ENCODE measurements around the gene STOML1. TPM values are rescaled to one million over a fixed set of nuclear protein-coding genes. Genes with fewer than 3 reads are reported as not detected.

Gene STOML1
- total RNA-seq, 8 experiments from 2014 or later, result 7.7 to 31.4 (median 18.2) TPM

DNA sequence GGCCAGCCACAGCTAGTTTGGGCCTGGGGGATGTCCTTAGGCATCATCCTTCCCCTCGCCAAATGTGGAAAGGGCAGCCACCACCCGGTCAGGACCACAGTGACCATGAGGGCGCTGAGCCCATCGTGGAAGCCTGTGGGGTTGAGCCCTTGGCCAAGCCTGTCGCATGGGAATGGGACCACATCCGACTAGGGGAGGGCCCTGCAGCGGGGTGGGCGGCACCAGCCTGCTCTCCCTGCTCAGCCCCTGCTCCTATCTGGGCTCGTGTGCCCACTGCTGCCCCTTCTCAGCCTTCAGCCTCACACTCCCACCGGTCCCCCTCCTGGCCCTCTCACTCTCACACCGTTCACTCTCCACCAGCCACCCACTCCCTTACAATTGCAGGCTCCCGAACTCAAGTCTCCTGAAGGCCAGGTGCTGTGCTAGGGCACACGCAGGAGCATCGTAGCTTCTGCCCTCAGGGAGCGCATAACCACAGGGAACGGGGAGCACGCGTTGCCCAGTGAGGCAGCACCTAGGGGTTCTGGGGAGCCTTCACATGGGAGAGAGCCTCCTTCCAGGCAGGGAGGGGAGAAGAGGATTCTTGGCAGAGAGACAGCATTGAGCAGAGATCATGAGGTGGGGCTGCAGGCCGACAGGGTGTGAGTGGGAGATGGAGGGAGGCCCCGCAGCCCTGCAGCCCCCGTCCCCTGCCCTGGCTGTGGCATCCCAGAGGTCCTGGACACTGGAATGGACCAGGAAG lies 39.8 kb downstream of the STOML1 start:
- H3K4me3 ChIP-seq, result no peak overlapping the region
- ATAC-seq (replicated peaks in 6 of 8), result no peak
- H3K27ac ChIP-seq, result peak overlapping the region; percentile 59 to 79
- 60 to 100% (median 97%) methylated on average over 1 to 11 of the region's 21 CpGs; no CpG with 5 or more reads in 2 of the 10 experiments for WGBS, 10 experiments
- H3K4me1 ChIP-seq (replicated peaks in 1 of 2), result peaks cover 33 to 34% of the 10 kb centered on the region in 2 donors
- in situ Hi-C loops (cut with MboI; ENCODE audit: low pct_unique_long_range_greater_than_20kb in 2 of 9, low sequenced_read_pairs in 9 of 9, unreplicated experiment in 9 of 9), result loop anchor here in 2 of 9 experiments (25.0 kb wide), 2 partner anchors 360 to 385 kb away; no protein-coding TSS in a partner anchor

GRCh38 chr15:73951601-73952000 lies 40.5 kb downstream of the STOML1 start:
- Histone ChIP-seq H3K4me3 (no peak overlapping the region), H3K4me1 (replicated peaks in 1 of 2) (peaks cover 33 to 34% of the 10 kb centered on the region in 2 donors), H3K27ac (peak overlapping the region; percentile 59 to 79)
- 20 to 100% (median 47%) methylated on average over 1 to 5 of the region's 13 CpGs; no CpG with 5 or more reads in 5 of the 10 experiments for WGBS, 10 experiments
- no peak for ATAC-seq (replicated peaks in 6 of 8)
- in situ Hi-C loops (cut with MboI; ENCODE audit: low pct_unique_long_range_greater_than_20kb in 2 of 9, low sequenced_read_pairs in 9 of 9, unreplicated experiment in 9 of 9), result loop anchor here in 2 of 9 experiments (25.0 kb wide), 2 partner anchors 361 to 386 kb away; no protein-coding TSS in a partner anchor

DNA sequence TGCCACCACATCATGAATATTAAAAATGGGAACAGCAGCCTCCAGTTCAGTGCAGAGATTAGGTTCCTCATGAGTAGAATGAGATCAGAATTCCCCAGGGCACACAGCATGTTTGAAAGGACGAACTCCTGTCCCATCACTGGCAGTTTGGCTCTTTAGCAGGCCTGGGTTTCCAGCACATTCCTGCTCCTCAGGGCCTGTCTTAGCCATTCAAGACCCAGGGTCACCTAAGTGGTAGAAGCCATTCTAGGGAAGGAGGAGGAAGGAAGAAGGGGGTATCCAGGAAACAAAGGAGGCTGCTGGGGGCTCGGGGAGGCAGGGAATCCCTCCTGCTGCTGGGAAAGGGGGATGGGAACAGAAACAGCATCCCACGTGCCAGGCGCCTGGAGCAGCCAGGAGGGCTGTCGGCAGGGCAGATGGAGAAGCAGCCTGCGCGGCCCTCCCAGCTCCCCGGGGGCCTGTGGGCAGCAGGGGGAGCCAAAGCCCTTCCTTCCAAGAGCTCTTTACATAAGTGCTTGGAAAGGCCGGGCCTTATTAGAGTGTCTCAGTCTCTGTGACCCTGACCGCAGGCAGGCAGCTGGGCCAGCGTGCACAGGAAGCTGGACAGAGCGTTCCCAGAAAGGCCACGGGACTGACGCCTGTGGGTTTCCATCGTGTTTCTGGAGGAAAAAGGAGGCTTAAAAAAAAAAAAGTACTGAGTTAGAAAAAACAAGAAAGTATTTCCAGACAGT lies 41.1 kb downstream of the STOML1 start:
- no peak overlapping the region for H3K4me3 ChIP-seq
- H3K27ac ChIP-seq, result peak overlapping the region; percentile 77 to 79
- in situ Hi-C loops (cut with MboI; ENCODE audit: low pct_unique_long_range_greater_than_20kb in 2 of 9, low sequenced_read_pairs in 9 of 9, unreplicated experiment in 9 of 9), result loop anchor here in 2 of 9 experiments (25.0 kb wide), 2 partner anchors 361 to 386 kb away; no protein-coding TSS in a partner anchor
- ATAC-seq (replicated peaks in 6 of 8), result peak; percentile 93 to 100 (median 95)
- WGBS, 10 experiments, result 0 to 10% (median 2%) methylated on average over 2 to 8 of the region's 15 CpGs; no CpG with 5 or more reads in 6 of the 10 experiments
- H3K4me1 ChIP-seq (replicated peaks in 1 of 2), result peaks cover 33 to 34% of the 10 kb centered on the region in 2 donors

DNA sequence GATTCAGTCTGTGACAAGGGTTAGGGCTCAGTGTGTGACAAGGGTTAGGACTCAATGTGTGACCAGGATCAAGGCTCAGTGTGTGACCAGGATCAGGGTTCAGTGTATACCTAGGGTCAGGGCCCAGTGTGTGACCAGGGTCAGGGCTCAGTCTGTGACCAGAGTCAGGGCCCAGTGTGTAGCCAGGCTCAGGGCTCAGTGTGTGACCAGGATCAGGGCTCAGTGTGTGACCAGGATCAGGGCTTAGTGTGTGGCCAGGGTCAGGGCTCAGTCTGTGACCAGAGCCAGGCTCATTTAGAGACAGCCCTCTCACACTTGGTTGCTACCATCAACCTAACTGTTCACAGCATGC lies 41.6 kb downstream of the STOML1 start:
- H3K4me3 ChIP-seq, result no peak overlapping the region
- H3K27ac ChIP-seq, result peak overlapping the region; percentile 62 to 77
- no peak for ATAC-seq (replicated peaks in 6 of 8)
- peaks cover 33 to 34% of the 10 kb centered on the region in 2 donors for H3K4me1 ChIP-seq (replicated peaks in 1 of 2)
- in situ Hi-C loops (cut with MboI; ENCODE audit: low pct_unique_long_range_greater_than_20kb in 2 of 9, low sequenced_read_pairs in 9 of 9, unreplicated experiment in 9 of 9), result loop anchor here in 2 of 9 experiments (25.0 kb wide), 2 partner anchors 362 to 387 kb away; no protein-coding TSS in a partner anchor

GRCh38 chr15:73949496-73949895 lies 42.6 kb downstream of the STOML1 start:
- no peak for ATAC-seq (replicated peaks in 6 of 8)
- Histone ChIP-seq H3K27ac (no peak overlapping the region), H3K4me1 (replicated peaks in 1 of 2) (peaks cover 31 to 37% of the 10 kb centered on the region in 2 donors), H3K4me3 (no peak overlapping the region)
- 72 to 100% (median 89%) methylated on average over 1 to 10 of the region's 10 CpGs; no CpG with 5 or more reads in 3 of the 10 experiments for WGBS, 10 experiments
- in situ Hi-C loops (cut with MboI; ENCODE audit: low pct_unique_long_range_greater_than_20kb in 2 of 9, low sequenced_read_pairs in 9 of 9, unreplicated experiment in 9 of 9), result no loop called here

- ATAC-seq (replicated peaks in 6 of 8), result no peak
- in situ Hi-C loops (cut with MboI; ENCODE audit: low pct_unique_long_range_greater_than_20kb in 2 of 9, low sequenced_read_pairs in 9 of 9, unreplicated experiment in 9 of 9), result no loop called here
- 50 to 100% (median 80%) methylated on average over 1 to 4 of the region's 4 CpGs; no CpG with 5 or more reads in 3 of the 10 experiments for WGBS, 10 experiments
- Histone ChIP-seq H3K27ac (no peak overlapping the region), H3K4me3 (no peak overlapping the region), H3K4me1 (replicated peaks in 1 of 2) (peaks cover 28 to 34% of the 10 kb centered on the region in 2 donors)
Observed at GRCh38 chr15:73948982-73949381, 43.1 kb downstream of the STOML1 start.

DNA sequence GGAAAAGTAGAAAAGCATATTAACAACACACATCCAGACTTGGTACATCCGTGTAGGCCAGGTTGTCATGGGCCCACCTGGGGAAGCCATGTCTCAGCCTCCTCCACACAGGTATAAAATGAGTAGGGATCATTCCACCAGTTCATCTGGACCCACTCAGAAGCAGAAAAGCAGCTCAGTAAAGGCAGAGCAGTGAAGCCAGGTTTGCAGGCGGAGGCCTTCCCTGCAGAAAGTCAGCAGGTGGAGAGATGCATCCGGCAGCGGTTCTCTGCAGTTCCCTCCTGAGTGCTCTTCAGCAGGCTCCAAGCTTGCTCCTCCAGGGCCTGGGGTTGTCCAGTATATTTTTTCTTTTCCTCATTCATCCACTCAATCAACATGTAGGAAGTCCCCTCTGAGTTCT lies 43.7 kb downstream of the STOML1 start:
- H3K27ac ChIP-seq, result no peak overlapping the region
- 70% methylated on average over 2 of the region's 4 CpGs; no CpG with 5 or more reads in 9 of the 10 experiments for WGBS, 10 experiments
- no peak for ATAC-seq (replicated peaks in 6 of 8)
- in situ Hi-C loops (cut with MboI; ENCODE audit: low pct_unique_long_range_greater_than_20kb in 2 of 9, low sequenced_read_pairs in 9 of 9, unreplicated experiment in 9 of 9), result no loop called here
- H3K4me3 ChIP-seq, result no peak overlapping the region
- peaks cover 24 to 28% of the 10 kb centered on the region in 2 donors for H3K4me1 ChIP-seq (replicated peaks in 1 of 2)

GRCh38 chr15:73947651-73948050 lies 44.4 kb downstream of the STOML1 start:
- H3K4me1 ChIP-seq (replicated peaks in 1 of 2), result peaks cover 19 to 25% of the 10 kb centered on the region in 2 donors
- in situ Hi-C loops (cut with MboI; ENCODE audit: low pct_unique_long_range_greater_than_20kb in 2 of 9, low sequenced_read_pairs in 9 of 9, unreplicated experiment in 9 of 9), result no loop called here
- no peak overlapping the region for H3K4me3 ChIP-seq
- 40 to 100% (median 90%) methylated on average over 1 to 3 of the region's 9 CpGs; no CpG with 5 or more reads in 3 of the 10 experiments for WGBS, 10 experiments
- H3K27ac ChIP-seq, result no peak overlapping the region
- ATAC-seq (replicated peaks in 6 of 8), result no peak

GRCh38 chr15:73946795-73947370 lies 45.2 kb downstream of the STOML1 start:
- WGBS, 10 experiments, result 80 to 100% (median 87%) methylated on average over 1 to 3 of the region's 9 CpGs; no CpG with 5 or more reads in 7 of the 10 experiments

DNA sequence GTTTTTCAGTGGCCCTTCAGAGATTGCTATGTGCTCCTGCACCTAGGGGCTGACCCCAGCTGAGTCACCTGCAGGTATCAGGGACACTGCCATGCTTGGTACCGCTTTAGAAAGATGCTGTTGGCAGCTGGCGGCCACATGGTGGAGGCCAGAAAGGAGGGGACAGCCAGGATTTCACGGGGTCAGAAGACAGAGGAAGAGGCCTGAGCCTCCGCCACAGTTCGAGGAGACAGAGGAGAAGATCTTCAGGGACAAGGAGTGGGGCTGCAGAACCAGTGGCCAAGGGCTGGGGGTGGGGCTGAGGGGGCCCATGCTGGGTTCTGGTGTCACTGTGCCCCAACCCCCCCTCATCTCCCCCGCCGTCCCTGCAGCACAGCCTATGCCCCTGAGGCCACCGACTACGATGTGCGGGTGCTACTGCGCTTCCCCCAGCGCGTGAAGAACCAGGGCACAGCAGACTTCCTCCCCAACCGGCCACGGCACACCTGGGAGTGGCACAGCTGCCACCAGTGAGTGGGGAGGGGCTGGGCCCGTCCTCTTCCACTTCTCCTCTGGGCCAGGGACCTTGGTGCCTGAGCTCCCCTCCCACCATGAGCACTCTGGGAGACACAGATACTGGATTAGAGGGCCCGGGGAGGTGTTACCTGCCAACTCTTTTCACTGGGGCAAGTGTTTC lies 45.9 kb downstream of the STOML1 start:
- 80 to 100% methylated on average over 1 of the region's 17 CpGs; no CpG with 5 or more reads in 8 of the 10 experiments for WGBS, 10 experiments
- no peak overlapping the region for H3K27ac ChIP-seq
- no peak overlapping the region for H3K4me3 ChIP-seq
- peaks cover 7 to 13% of the 10 kb centered on the region in 2 donors for H3K4me1 ChIP-seq (replicated peaks in 1 of 2)
- in situ Hi-C loops (cut with MboI; ENCODE audit: low pct_unique_long_range_greater_than_20kb in 2 of 9, low sequenced_read_pairs in 9 of 9, unreplicated experiment in 9 of 9), result no loop called here
- no peak for ATAC-seq (replicated peaks in 6 of 8)

More at GRCh38 chr15:73946795-73947370, 45.2 kb downstream of the STOML1 start:
- no peak overlapping the region for H3K4me3 ChIP-seq
- peaks cover 12 to 18% of the 10 kb centered on the region in 2 donors for H3K4me1 ChIP-seq (replicated peaks in 1 of 2)
- no peak for ATAC-seq (replicated peaks in 6 of 8)
- no peak overlapping the region for H3K27ac ChIP-seq
- in situ Hi-C loops (cut with MboI; ENCODE audit: low pct_unique_long_range_greater_than_20kb in 2 of 9, low sequenced_read_pairs in 9 of 9, unreplicated experiment in 9 of 9), result no loop called here

DNA sequence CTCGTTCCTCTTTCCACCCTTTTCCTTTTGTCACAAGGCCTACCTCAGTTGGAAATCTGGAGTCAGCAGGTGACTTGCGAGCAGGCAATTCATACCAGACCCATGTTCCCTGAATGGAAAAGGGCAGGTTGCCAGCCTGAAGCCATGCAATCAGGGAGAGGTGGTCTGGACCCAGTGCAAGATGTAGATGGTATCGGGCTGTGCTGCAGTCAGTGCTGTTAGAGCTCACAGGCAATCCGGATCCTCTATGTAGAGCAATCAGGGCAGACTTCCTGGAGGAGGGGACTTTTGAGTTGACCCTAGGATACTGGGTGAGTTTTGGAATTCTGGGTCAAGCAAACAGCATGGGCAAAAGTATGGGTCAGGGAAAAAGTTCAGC lies 47.0 kb downstream of the STOML1 start:
- no peak for ATAC-seq (replicated peaks in 6 of 8)
- Histone ChIP-seq H3K4me3 (no peak overlapping the region), H3K27ac (no peak overlapping the region), H3K4me1 (replicated peaks in 1 of 2) (peaks cover 12 to 19% of the 10 kb centered on the region in 2 donors)
- in situ Hi-C loops (cut with MboI; ENCODE audit: low pct_unique_long_range_greater_than_20kb in 2 of 9, low sequenced_read_pairs in 9 of 9, unreplicated experiment in 9 of 9), result no loop called here
- WGBS, 10 experiments, result 62 to 95% (median 83%) methylated on average over 1 to 4 of the region's 4 CpGs; no CpG with 5 or more reads in 3 of the 10 experiments
